Thoracic aorta (tissue), 2 donors: Measurements from ENCODE around the gene PPM1H. TPM values are rescaled to one million over a fixed set of nuclear protein-coding genes. Genes with fewer than 3 reads are reported as not detected.

Experiments used
- ATAC-seq: fragments of 150-250 bp; one replicate; pipeline ENCODE4 v1.8.0; 2017; ENCODE audit warnings: low read depth; ENCODE audit not compliant: insufficient number of reproducible peaks, low FRiP score
- DNase-seq: peaks from one replicate; pipeline ENCODE4 v3.0.0-alpha.2; 2020; ENCODE audit warnings: low spot score
- H3K27ac ChIP-seq, 2 donors: fragments of 200-600 bp; sonication (generic); 1 replicate in 1 of 2; 2 replicates in 1 of 2; pipeline ENCODE4 v1.5.1; 2016; ENCODE audit warnings: mild to moderate bottlenecking in 2 of 2, moderate library complexity in 2 of 2
- H3K27me3 ChIP-seq: fragments of 200-600 bp; sonication (generic); replicated peaks from 2 replicates; pipeline ENCODE4 v1.6.0; 2016; ENCODE audit warnings: mild to moderate bottlenecking; ENCODE audit not compliant: insufficient read depth
- H3K36me3 ChIP-seq: fragments of 200-600 bp; sonication (generic); one replicate; pipeline ENCODE4 v1.5.1; 2016
- H3K4me1 ChIP-seq, 2 donors: fragments of 200-600 bp; sonication (generic); 1 replicate in 1 of 2; 2 replicates in 1 of 2; pipeline versions ENCODE4 v1.5.1 to v1.6.0; 2016; ENCODE audit warnings: low read depth in 2 of 2, mild to moderate bottlenecking in 1 of 2; ENCODE audit not compliant: control insufficient read depth in 1 of 2
- H3K4me3 ChIP-seq: fragments of 200-600 bp; sonication (generic); 2 replicates; pipeline ENCODE4 v1.5.1; 2016; ENCODE audit warnings: mild to moderate bottlenecking
- H3K9me3 ChIP-seq: fragments of 200-600 bp; sonication (generic); 2 replicates; pipeline ENCODE4 v1.5.1; 2016
- total RNA-seq, 2 donors: library from RNA; depleted of rRNA; stranded (reverse); fragments of >200 nt; gene quantifications; one replicate each; pipeline versions ENCODE4 v1.1.0 to v1.2.3, GENCODE V29; 2016
- TF ChIP-seq, protein P1 (sequence below): fragments of 200-600 bp; sonication (generic); IDR thresholded peaks from one replicate; pipeline ENCODE4 v1.5.1; 2019; ENCODE audit warnings: antibody characterized with exemption

The PPM1H gene
- total RNA-seq, 2 donors from 2014 or later: 9.1 to 10.3 TPM

GRCh38 chr12:62963486-62964041 is 28.6 kb upstream of the PPM1H start:
- Histone ChIP-seq H3K36me3 (no peaks in the 10 kb centered on the region), H3K4me3 (no peak overlapping the region), H3K9me3 (no peaks in the 10 kb centered on the region), H3K27me3 (no peaks in the 10 kb centered on the region), H3K4me1 (peaks cover 0 to 13% of the 10 kb centered on the region in 2 donors), H3K27ac (no peak overlapping the region)
- ATAC-seq (no peak), DNase-seq (no peak)
- TF ChIP-seq, protein P1, sequence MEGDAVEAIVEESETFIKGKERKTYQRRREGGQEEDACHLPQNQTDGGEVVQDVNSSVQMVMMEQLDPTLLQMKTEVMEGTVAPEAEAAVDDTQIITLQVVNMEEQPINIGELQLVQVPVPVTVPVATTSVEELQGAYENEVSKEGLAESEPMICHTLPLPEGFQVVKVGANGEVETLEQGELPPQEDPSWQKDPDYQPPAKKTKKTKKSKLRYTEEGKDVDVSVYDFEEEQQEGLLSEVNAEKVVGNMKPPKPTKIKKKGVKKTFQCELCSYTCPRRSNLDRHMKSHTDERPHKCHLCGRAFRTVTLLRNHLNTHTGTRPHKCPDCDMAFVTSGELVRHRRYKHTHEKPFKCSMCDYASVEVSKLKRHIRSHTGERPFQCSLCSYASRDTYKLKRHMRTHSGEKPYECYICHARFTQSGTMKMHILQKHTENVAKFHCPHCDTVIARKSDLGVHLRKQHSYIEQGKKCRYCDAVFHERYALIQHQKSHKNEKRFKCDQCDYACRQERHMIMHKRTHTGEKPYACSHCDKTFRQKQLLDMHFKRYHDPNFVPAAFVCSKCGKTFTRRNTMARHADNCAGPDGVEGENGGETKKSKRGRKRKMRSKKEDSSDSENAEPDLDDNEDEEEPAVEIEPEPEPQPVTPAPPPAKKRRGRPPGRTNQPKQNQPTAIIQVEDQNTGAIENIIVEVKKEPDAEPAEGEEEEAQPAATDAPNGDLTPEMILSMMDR: no peak

GRCh38 chr12:62960324-62960723 is 25.4 kb upstream of the PPM1H start:
- Histone ChIP-seq H3K27ac (no peak overlapping the region), H3K36me3 (no peaks in the 10 kb centered on the region), H3K4me1 (no peaks in the 10 kb centered on the region), H3K4me3 (no peak overlapping the region), H3K27me3 (no peaks in the 10 kb centered on the region), H3K9me3 (no peaks in the 10 kb centered on the region)
- DNase-seq (no peak), ATAC-seq (no peak)
- TF ChIP-seq, protein P1: no peak

DNA sequence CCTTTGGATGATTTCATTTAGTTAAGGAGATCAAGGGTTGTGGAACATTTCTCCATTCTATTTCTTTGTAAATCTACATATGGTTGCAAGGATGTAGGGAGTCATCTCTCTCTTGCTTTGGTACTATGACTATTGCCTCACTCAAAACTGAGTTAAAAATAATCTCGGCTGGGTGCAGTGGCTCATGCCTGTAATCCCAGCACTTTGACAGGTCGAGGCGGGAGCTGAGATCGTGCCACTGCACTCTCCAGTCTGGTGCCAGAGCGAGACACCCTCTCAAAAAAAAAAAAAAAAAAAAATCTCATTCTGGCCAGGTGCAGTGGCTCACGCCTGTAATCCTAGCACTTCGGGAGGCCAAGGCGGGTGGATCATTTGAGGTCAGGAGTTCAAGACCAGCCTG is 24.8 kb upstream of the PPM1H start:
- TF ChIP-seq, protein P1: no peak
- Histone ChIP-seq H3K4me1 (no peaks in the 10 kb centered on the region), H3K27ac (no peak overlapping the region), H3K4me3 (no peak overlapping the region), H3K36me3 (no peaks in the 10 kb centered on the region), H3K9me3 (no peaks in the 10 kb centered on the region), H3K27me3 (no peaks in the 10 kb centered on the region)
- DNase-seq (no peak), ATAC-seq (no peak)

- no peaks in the 10 kb centered on the region for H3K4me1 ChIP-seq
- no peaks in the 10 kb centered on the region for H3K9me3 ChIP-seq
- DNase-seq: no peak
- no peak overlapping the region for H3K27ac ChIP-seq
- no peak overlapping the region for H3K4me3 ChIP-seq
- no peaks in the 10 kb centered on the region for H3K27me3 ChIP-seq
- TF ChIP-seq, protein P1: no peak
- no peaks in the 10 kb centered on the region for H3K36me3 ChIP-seq
- no peak for ATAC-seq
Observed at GRCh38 chr12:62957233-62957953, 22.4 kb upstream of the PPM1H start.

DNA sequence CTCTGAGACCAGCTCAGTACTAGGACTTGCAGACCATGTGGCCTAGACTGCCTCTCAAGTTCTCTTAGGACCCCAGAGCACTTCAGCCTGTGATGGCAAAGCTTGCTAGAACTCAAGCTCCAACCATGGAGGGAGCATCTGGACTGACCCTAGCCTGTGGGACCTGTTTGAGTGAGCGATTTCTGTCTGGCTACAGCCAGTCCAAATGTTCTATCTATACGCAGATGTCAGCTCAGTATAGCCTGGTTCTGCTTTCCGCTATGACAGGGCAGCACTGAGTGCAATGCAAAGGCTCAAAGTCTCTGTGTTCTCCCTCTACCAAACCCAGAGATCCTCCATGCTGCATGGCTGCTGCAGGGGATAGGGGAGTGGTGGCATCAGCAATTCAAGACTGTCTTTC is 20.7 kb upstream of the PPM1H start:
- DNase-seq (no peak), ATAC-seq (no peak)
- TF ChIP-seq, protein P1: no peak
- H3K27ac ChIP-seq: no peak overlapping the region
- no peaks in the 10 kb centered on the region for H3K27me3 ChIP-seq
- H3K4me3 ChIP-seq: no peak overlapping the region
- no peaks in the 10 kb centered on the region for H3K9me3 ChIP-seq
- H3K36me3 ChIP-seq: no peaks in the 10 kb centered on the region
- no peaks in the 10 kb centered on the region for H3K4me1 ChIP-seq
